IPS-NIHi7 (cell line): ENCODE data around the gene RHPN2.
"Not testable (repeated sequence)": the region's sequence is repeated elsewhere in the genome, so short reads cannot be mapped to it uniquely, and the experiment has no call there.

Experiments
- DNase-seq: peaks from one replicate; pipeline ENCODE4 v3.0.0; 2012; ENCODE audit warnings: mixed read lengths; ENCODE audit errors: extremely low spot score

The RHPN2 gene

DNA sequence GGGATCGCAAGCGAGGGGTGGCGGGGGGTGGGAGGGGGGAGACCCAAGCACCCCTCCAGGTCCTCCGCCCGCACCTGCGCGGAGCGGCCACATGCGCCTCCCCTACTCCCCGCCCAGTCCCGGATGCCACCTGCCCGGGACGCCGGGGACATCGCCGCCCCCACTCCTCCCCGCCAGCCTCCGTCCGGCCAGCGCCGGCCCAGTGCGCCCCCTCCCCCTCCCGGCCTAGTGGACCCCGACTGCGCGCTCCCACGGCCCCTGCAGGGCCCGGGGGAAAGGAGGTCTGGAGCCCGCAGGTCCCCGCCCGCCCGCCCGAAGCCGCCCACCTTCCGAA lies 263 bp downstream of the RHPN2 start:
- DNase-seq, result peak; percentile 66

DNA sequence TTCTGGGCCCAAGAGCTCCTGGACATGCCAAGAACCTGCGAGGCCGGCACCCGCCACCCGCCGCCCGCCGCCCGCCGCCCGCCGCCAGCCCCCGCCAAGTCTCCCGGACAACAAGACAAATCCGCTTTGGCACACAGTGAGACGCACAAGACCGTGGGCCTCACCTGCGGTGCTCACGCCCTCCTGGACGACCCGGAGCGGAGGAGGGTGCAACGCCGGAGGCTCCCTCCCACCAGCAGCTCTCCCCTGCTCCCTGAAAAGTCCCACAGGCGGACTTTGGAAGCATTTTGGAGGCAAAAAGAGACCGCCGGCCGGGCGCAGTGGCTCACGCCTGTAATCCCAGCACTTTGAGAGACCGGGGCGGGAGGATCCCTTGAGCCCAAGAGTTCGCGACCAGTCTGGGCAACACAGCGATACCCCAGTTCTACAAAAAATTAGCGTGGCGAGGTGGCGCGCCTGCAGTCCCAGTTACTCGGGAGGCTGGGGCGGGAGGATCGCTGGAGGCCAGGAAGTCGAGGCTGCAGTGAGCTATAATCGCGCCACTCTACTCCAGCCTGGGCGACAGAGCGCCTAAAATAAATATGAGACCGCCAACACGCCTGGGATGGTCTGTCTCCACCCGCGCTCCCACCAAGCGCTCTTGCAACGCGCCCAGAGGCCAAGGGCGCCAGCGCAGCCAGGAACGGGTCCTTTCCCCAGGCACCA lies 783 bp downstream of the RHPN2 start:
- no peak for DNase-seq

DNA sequence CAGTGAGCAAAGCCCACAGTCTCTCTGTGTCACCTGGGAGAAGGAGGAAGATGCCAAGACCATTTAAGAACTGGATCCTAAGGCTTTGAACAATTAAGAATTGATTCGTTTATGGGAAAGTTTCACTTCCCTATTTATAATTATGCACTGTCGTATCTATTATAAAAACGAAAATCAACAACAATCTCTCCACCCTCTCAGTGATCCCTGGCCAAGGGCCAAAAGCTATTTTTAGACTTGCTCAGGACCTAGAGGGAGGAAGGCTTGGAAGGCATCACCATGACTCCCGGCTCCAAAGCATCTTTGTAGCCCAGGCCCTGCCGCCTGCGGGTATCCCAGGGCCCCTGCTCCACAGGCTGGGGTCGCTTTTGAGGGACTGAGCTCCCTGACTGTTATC lies 1.3 kb downstream of the RHPN2 start:
- no peak for DNase-seq

DNA sequence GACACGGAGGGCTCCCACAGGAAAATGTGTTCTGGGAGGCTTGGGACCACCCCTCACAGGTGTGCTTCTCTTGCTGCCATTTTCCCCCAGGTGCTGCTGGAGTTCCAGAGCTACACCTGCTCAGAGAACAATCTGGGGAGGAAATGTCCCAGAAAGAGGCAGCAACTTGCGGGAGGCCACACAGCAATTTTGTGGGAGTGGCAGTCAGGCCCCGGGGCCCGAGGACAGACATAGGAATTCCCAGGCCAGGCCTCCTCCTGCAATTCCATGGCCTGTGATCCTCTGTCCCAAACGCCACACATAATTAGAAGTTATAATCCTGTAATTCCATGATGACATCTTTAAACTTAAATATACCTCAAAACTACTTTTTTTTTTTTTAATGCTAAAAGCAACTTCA lies 1.8 kb downstream of the RHPN2 start:
- DNase-seq, result no peak

DNA sequence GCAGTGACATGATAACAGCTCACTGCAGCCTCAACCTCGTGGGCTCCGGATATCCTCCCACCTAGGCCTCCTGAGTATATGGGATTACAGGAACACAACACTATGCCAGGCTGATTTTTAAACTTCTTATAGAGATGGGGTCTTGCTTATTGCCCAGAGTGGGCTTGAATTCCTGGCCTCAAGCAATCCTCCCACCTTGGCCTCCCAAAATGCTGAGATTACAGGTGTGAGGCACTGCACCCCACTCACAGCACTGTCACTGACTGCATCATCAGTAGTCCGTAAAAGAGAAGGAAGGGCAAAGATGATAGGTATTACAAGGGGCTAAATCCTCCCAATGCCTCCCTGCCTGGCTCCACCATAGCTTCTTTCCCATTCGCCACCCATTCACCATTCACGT lies 4.1 kb downstream of the RHPN2 start:
- DNase-seq, result no peak

DNA sequence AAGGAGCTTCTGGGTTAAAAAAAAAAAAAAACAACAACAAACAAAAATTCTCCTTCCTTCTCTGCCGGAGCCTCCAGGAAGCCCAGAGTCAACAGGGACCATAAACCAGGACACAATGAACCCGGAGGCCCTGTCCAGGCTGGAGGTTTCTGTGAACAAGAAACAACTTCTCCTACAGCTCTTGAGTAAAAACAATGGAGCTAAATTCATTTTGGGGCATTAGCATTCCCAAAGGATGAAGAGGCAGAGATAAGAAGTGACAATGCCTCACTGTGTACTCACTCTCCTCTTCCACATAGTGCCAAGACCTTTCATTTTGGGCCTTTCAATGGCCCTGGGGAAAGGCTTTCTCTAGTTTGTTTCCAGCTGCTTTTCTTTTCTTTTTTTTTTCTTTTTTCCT lies 9.0 kb downstream of the RHPN2 start:
- no peak for DNase-seq

DNA sequence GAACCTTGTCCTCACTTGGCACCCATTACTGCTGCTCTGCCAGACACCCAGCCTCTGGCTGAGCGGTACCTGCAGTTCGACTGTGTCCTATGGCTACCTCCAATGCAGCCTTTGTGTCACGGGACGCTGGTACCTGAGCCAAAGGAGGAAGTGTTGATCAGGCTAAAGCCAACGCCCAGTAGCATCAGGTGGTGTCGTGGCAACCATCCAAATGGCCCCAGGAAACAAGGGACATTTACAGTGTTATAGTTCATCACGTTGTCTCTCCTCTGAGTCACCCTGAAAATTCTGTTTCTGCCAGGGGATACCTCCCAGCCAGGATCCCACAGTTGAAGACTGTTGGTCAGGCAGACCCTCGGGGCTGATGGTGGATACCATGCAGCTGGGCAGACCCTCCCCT lies 10.1 kb downstream of the RHPN2 start:
- no peak for DNase-seq

DNA sequence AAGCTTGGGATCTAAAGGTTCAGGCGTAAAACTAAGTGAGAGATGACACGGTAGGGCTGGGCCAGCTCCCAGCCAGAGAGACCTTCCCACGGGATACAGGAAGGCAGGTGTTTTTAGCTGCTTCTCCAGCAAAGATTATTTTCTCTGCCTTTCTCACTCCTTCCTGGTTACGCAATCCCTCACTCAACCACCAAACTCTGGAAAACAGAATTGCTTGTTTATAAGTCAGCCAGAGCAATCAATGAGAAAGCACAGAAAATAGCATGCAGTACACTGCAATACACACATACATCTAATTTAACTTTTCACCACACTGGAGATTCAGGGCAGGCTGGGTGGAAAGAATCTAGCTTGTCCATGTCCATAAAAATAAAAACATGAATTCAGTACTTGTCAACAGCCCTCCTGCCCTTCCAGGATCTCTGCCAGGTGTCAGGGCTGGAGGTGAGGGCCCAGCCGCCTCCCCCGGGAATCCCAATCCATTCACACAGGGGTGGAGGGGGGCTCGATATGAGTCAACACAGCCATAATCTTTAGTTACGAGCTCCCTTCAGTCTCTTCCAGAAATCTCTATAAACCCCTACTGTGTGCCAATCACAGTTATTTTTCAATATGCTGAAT lies 12.2 kb downstream of the RHPN2 start:
- DNase-seq, result no peak

DNA sequence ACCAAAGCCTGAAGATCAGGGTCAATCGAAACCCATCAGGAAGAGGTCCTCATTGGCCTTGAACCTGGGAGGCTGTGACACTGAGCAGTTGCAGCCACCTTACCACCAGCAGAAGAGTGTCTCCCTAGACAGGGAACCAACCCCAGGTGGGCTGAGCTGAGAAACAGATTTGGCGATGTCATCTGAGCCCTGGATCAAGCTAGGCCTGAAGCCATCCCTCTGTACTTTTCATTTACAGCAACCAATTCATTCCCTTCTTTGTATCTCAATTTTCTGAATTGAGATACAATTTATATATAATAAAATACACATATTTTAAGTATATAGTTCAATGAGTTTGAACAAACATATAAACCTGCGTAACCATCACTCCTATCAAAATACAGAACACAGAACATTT lies 14.6 kb downstream of the RHPN2 start:
- DNase-seq, result no peak

DNA sequence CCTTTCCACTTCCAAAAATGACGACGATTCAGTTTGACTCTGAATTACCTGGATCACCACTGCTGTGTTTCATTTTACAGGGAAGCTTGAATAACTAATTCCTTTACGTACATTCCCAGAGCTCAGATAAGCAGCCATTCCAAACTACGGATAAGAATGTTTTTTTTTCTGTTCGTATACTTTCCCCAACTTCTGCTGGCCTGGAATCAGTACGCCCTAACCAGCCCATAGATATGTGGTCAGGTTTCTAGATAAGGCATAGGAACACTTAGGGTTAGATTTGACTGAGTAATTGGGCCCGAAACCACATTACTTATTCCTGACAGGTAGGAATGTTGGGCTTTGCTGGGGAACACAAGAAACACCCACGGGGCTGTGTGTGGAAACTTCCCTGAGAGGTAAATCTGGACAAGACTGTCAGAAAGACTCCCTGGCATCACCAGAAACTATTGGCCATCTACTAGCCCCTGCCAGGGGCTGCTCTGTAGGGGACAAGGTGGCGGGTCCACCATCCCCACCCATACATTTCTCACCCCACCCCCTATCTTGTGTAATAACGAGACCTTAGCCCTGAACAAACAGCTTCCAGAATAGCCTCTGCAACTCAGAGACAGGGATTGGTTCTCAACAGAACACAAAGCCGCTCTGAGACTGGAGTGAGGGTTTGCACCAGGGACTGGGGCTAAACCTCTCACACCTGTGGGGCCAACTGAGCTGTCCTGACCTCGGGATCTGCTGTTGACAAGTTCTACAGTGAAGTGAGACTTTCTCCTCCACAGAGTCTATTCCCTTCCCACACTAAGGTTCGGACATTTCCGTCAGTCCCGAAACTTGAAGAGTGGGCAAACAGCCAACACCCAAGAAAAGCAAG lies 15.6 kb downstream of the RHPN2 start:
- no peak for DNase-seq

DNA sequence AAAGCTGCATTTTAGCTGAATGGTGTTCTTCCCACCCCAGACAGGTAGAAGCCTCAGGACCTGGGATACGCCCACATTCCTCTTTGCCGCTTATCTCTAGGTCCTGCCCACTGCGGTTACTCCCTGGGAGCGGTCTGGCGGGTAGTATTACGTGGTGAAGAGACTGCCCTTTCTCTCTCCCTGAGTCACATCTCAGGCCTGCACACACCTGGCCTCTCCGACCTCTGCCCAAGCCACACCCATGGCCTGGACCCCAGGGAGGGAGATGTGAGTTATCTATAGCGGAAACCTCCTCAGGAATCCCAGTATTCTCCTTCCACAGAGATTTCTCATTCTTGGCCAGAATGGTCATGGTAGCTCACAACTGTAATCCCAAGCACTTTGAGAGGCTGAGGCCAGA lies 17.3 kb downstream of the RHPN2 start:
- peak; percentile 73 for DNase-seq

DNA sequence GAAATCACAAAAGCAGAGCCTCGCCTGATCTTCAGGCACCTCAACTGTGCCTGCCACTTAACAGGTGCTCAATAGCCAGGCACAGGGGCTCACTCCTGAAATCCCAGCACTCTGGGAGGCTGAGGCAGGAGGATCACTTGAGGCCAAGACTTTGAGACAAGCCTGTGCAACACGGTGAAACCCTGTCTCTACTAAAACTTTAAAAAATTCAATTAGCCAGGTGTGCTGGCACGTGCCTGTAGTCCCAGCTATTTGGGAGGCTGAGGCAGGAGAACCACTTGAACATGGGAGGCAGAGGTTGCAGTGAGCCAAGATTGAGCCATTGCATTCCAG lies 22.9 kb downstream of the RHPN2 start:
- not testable (repeated sequence) for DNase-seq

DNA sequence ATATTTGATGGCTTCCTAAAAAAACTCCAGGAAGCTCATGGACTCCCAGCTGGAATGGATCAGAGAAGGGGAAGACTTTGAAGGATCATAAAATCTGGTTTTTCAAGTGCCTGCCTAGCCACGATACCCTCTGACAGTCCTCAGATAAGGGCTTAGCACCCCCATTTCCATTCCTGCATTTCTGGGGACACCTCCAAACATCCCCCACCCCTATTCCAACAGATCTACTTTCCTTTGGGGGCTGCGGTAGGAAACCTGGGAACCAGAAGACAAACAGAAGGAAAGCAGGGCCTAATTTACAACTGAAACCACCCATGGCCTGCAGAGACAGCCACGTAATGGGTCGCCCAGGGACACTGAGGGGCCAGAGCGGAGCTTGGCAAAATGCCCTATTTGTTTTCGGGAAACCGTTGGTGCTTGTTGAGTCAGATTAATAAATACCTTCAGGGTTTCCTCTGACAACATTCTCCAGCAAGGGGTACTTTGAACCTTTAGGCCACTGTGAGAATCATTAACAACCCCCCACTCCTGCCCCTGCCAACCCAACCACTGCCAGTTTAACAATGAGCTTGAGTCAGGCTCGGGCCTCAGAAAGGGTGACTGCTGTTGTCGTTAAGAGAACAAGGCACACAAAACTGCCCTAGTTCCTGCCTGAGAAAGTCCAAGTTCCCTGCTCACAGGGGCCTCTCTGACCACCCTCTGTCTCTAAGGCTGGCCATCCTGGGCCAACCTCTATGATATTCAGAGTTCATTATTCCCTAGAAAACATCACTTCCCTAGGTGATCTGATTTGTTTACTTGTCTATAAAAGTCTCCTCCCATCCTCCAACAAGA lies 23.5 kb downstream of the RHPN2 start:
- no peak for DNase-seq

DNA sequence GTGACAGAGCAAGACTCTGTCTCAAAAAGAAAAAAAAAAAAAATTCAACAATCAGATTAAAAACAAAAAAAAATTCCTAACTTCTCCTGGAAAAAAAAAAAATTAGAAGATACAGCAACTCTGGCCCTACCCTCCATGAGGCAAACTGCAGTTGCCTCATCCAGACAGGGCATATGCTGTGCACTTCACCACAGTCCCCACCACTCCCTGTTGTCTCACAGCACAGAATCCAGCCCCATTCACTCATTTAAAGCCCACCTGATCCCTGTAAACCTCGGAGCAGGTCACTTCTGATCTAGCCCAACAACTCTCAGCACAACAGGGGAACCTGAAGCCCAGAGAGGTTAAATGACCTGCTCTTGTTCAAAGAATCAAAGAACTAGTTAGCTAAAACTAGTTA lies 24.9 kb downstream of the RHPN2 start:
- no peak for DNase-seq

DNA sequence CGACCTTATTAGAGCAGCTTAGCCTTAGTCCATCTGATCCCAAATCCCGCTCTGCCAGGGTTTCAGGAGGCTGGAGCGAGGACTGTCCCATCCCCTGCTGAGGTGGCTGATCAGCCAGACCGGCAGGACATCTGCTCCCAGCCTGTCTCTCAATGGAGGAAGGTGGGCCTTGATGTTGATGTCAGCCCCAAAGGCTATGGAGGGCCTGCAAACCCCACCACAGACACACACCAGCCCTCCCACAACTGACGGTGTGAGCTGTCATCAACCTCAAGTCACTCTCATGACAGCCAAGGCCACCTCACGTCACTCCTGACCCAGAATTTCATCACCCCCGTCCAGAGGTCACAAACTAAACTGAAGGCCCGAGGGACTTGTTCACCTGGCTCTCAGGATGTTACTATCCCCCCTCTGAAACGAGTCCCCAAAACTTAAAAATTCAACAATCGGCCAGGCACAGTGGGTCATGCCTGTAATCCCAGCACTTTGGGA lies 25.5 kb downstream of the RHPN2 start:
- DNase-seq, result no peak

DNA sequence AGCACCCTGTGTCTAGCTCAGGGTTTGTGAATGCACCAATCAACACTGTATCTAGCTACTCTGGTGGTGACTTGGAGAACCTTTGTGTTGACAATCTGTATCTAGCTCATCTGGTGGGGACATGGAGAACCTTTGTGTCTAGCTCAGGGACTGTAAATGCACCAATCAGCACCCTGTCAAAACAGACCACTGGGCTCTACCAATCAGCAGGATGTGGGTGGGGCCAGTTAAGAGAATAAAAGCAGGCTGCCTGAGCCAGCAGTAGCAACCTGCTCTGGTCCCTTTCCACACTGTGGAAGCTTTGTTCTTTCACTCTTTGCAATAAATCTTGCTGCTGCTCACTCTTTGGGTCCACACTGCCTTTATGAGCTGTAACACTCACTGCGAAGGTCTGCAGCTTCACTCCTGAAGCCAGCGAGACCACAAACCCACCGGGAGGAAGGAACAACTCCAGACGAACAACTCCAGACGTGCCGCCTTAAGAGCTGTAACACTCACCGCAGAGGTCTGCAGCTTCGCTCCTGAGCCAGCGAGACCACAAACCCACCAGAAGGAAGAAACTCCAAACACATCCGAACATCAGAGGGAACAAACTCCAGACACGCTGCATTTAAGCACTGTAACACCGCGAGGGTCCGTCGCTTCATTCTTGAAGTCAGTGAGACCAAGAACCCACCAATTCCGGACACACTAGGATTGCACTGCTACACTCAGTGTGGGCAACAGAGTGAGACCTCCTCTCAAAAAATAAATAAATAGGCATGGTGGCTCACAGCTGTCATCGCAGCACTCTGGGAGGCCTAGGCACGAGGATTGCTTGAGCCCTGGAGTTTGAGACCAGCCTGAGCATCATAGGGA lies 27.3 kb downstream of the RHPN2 start:
- DNase-seq, result not testable (repeated sequence)

DNA sequence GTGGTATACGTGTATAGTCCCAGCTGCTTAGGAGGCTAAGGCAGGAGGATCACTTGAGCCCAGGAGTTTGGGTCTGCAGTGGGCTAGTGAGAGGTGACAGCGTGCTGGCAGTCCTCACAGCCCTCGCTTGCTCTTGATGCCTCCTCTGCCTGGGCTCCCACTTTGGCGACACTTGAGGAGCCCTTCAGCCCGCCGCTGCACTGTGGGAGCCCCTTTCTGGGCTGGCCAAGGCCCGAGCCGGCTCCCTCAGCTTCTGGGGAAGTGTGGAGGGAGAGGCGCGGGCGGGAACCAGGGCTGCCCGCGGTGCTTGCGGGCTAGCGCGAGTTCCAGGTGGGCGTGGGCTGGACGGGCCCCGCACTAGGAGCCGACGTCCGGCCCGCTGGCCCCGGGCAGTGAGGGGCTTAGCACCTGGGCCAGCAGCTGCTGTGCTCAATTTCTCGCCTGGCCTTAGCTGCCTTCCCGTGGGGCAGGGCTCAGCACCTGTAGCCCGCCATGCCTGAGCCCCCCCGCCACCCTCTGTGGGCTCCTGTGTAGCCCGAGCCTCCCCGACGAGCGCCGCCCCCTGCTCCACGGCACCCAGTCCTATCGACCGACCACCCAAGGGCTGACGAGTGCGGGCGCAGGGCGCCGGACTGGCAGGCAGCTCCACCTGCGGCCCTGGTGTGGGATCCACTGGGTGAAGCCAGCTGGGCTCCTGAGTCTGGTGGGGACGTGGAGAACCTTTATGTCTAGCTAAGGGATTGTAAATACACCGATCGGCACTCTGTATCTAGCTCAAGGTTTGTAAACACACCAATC lies 28.1 kb downstream of the RHPN2 start:
- not testable (repeated sequence) for DNase-seq

DNA sequence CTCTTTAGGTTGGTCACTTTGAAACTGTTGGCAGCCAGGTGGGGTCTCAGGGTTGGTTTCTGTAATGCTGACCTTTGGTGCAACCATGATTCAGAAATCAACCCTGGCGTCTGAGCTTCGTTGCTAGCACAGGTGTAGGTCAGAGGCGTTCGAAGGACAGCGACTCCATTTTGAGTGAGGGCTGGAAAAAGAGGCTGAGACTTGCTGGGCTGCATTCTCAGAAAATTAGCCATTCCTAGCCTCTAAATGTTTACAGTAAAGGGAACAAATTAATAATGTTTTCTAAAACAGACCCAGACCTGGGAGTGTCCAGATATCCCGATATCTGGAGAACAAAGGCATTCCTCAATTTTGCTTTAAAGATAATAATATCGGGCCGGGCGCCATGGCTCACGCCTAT lies 29.2 kb downstream of the RHPN2 start:
- no peak for DNase-seq

DNA sequence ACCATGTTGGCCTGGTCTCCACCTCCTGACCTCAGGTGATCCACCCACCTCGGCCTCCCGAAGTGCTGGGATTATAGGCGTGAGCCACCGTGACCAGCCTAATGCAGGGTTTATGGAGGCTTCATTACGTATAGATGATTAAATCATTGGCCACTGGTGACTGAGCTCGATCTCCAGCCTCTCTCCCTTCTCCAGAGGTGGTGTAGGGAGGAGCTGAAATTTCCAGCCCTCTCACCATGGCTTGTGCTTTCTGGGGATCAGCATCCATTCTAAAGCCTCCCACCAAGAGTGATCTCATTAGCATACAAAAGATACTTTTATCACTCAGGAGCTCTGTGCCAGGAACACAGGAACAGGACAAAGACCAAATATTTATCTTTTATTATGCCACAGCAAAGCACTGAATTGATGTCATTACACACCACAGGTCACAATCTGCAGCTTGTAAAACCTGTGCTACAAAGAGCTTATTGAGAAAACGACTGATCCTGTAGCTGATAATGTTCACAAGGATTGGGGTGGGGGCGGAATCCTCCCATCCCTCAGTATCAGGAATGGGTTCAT lies 32.4 kb downstream of the RHPN2 start:
- no peak for DNase-seq

DNA sequence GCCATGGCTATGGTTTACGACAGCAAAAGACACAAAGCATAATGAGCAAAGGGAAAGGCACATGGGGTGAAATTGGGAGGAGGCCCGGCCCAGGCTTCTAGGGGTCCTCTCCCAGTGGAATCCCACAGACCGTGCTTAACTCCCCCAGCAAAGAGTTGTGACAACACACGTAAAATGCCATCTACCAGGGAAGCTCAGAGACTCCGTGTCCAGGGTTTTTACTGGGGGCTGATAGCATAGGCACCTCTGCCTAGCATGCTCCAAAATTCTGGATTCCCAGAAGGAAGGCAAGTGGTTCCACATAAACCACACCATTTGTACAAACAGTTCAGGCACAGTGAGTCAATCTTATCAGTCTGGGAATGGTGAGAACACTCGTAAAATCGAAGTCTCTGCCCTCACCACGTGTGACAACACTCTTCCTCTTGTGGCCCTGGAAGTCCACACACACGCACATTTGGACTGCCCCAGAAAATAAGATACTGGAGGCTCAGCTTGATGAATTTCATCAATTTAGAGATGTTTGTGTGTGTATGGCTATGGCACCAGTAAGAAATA lies 34.9 kb downstream of the RHPN2 start:
- DNase-seq, result no peak
